K562 (cell line): Measurements from ENCODE around the gene C4BPB. TPM values are rescaled to one million over a fixed set of nuclear protein-coding genes. Genes with fewer than 3 reads are reported as not detected.

Experiments
- polyA plus RNA-seq, 8 experiments: library from polyadenylated mRNA; depleted of rRNA in 4 of 8; stranded (reverse) in 5 of 8; unstranded in 3 of 8; fragments of >200 nt; fragmentation: Nextera tagmentation in 2 of 8; fragmentation: Illumina TruSeq in 1 of 8; extraction: Ambion mirVana in 2 of 8; extraction: Trizol in 1 of 8; gene quantifications; 2 replicates each; pipeline versions ENCODE4 v1.2.1 to v1.2.3, GENCODE V29; 2011 to 2014; ENCODE audit warnings: inconsistent platforms in 1 of 8, missing spikeins in 1 of 8
- total RNA-seq, 7 experiments: library from RNA; depleted of rRNA in 6 of 7; stranded (reverse); fragments of >200 nt in 6 of 7; fragmentation: Illumina TruSeq in 2 of 7; extraction: Trizol in 2 of 7; gene quantifications; 2 replicates each; pipeline versions ENCODE4 v1.2.1 to v1.2.3, GENCODE V29; 2011 to 2021; ENCODE audit warnings: low replicate concordance in 1 of 7
- TF ChIP-seq, protein P1 (sequence below): fragments of 450-650 bp; IDR thresholded peaks from 2 replicates; pipeline ENCODE4 v1.6.1; 2016; ENCODE audit warnings: mild to moderate bottlenecking, moderate library complexity

Gene C4BPB
- total and polyA plus RNA-seq, 9 of the 15 experiments (the other 6 are each of a cell fraction or from before 2014, with no cell fraction given): not detected

DNA sequence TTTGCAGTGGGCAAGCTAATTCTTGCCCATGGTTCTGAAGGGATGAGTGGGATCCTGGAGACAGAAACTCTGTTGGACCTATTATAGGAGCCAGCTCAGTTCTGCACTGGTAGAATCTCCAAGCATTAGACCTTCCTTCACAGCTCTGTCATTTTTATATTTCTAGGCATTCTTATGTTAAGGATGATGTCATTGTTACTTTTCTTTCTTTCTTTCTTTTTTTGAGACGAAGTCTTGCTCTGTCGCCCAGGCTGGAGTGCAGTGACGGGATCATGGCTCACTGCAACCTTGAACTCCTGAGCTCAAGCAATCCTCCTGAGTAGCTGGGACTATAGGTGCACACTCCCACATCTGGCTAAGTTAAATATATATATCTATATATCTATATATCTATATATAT, 28.1 kb upstream of the C4BPB start (continued):
- TF ChIP-seq, protein P1, sequence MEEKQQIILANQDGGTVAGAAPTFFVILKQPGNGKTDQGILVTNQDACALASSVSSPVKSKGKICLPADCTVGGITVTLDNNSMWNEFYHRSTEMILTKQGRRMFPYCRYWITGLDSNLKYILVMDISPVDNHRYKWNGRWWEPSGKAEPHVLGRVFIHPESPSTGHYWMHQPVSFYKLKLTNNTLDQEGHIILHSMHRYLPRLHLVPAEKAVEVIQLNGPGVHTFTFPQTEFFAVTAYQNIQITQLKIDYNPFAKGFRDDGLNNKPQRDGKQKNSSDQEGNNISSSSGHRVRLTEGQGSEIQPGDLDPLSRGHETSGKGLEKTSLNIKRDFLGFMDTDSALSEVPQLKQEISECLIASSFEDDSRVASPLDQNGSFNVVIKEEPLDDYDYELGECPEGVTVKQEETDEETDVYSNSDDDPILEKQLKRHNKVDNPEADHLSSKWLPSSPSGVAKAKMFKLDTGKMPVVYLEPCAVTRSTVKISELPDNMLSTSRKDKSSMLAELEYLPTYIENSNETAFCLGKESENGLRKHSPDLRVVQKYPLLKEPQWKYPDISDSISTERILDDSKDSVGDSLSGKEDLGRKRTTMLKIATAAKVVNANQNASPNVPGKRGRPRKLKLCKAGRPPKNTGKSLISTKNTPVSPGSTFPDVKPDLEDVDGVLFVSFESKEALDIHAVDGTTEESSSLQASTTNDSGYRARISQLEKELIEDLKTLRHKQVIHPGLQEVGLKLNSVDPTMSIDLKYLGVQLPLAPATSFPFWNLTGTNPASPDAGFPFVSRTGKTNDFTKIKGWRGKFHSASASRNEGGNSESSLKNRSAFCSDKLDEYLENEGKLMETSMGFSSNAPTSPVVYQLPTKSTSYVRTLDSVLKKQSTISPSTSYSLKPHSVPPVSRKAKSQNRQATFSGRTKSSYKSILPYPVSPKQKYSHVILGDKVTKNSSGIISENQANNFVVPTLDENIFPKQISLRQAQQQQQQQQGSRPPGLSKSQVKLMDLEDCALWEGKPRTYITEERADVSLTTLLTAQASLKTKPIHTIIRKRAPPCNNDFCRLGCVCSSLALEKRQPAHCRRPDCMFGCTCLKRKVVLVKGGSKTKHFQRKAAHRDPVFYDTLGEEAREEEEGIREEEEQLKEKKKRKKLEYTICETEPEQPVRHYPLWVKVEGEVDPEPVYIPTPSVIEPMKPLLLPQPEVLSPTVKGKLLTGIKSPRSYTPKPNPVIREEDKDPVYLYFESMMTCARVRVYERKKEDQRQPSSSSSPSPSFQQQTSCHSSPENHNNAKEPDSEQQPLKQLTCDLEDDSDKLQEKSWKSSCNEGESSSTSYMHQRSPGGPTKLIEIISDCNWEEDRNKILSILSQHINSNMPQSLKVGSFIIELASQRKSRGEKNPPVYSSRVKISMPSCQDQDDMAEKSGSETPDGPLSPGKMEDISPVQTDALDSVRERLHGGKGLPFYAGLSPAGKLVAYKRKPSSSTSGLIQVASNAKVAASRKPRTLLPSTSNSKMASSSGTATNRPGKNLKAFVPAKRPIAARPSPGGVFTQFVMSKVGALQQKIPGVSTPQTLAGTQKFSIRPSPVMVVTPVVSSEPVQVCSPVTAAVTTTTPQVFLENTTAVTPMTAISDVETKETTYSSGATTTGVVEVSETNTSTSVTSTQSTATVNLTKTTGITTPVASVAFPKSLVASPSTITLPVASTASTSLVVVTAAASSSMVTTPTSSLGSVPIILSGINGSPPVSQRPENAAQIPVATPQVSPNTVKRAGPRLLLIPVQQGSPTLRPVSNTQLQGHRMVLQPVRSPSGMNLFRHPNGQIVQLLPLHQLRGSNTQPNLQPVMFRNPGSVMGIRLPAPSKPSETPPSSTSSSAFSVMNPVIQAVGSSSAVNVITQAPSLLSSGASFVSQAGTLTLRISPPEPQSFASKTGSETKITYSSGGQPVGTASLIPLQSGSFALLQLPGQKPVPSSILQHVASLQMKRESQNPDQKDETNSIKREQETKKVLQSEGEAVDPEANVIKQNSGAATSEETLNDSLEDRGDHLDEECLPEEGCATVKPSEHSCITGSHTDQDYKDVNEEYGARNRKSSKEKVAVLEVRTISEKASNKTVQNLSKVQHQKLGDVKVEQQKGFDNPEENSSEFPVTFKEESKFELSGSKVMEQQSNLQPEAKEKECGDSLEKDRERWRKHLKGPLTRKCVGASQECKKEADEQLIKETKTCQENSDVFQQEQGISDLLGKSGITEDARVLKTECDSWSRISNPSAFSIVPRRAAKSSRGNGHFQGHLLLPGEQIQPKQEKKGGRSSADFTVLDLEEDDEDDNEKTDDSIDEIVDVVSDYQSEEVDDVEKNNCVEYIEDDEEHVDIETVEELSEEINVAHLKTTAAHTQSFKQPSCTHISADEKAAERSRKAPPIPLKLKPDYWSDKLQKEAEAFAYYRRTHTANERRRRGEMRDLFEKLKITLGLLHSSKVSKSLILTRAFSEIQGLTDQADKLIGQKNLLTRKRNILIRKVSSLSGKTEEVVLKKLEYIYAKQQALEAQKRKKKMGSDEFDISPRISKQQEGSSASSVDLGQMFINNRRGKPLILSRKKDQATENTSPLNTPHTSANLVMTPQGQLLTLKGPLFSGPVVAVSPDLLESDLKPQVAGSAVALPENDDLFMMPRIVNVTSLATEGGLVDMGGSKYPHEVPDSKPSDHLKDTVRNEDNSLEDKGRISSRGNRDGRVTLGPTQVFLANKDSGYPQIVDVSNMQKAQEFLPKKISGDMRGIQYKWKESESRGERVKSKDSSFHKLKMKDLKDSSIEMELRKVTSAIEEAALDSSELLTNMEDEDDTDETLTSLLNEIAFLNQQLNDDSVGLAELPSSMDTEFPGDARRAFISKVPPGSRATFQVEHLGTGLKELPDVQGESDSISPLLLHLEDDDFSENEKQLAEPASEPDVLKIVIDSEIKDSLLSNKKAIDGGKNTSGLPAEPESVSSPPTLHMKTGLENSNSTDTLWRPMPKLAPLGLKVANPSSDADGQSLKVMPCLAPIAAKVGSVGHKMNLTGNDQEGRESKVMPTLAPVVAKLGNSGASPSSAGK: no peak
